Measurements from ENCODE around the gene DAPK2. TPM values are rescaled to one million over a fixed set of nuclear protein-coding genes. Genes with fewer than 3 reads are reported as not detected.

The DAPK2 gene
- total RNA-seq, 1 donor from 2014 or later = 2.0 TPM

DNA sequence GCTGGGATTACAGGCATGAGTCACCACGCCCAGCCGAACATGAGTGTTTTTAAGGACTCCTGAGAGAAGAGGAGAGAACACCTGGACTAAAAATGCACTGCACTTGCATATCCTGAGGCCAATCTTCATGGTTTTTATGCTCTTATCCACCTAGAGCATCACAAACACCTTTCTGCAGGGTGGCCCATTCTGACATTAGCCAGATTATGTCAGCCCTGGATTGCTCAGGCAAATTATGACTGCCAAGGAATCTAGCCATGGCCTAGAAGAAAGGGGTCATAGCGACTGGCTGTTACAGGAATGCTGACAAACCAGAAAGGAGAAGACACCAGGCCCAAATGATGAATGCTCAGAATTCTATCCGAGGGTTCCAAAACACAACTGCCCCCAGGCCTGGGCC is 171.7 kb downstream of the DAPK2 start:
- no peak for TF ChIP-seq CTCF (IDR thresholded peaks at IDR 0.05; ENCODE audit: unreplicated experiment)
- H3K9me3 Mint-ChIP-seq (ENCODE audit: low read depth) = no peaks in the 10 kb centered on the region
- H3K4me3 Mint-ChIP-seq (ENCODE audit: low read depth) = no peak overlapping the region
- peaks cover 8% of the 10 kb centered on the region for H3K27me3 Mint-ChIP-seq
- H3K4me1 Mint-ChIP-seq (ENCODE audit: low read depth) = no peaks in the 10 kb centered on the region
- H3K36me3 Mint-ChIP-seq (ENCODE audit: insufficient read depth) = no peaks in the 10 kb centered on the region
- no peak overlapping the region for H3K27ac Mint-ChIP-seq
- DNase-seq (ENCODE audit: low spot score, unreplicated experiment) = no peak

GRCh38 chr15:63872759-63873510 is 173.3 kb downstream of the DAPK2 start:
- H3K4me1 Mint-ChIP-seq (ENCODE audit: low read depth) = no peaks in the 10 kb centered on the region
- H3K9me3 Mint-ChIP-seq (ENCODE audit: low read depth) = no peaks in the 10 kb centered on the region
- H3K27me3 Mint-ChIP-seq = peaks cover 6% of the 10 kb centered on the region
- no peak overlapping the region for H3K4me3 Mint-ChIP-seq (ENCODE audit: low read depth)
- DNase-seq (ENCODE audit: low spot score, unreplicated experiment) = no peak
- no peak overlapping the region for H3K27ac Mint-ChIP-seq
- no peaks in the 10 kb centered on the region for H3K36me3 Mint-ChIP-seq (ENCODE audit: insufficient read depth)
- TF ChIP-seq CTCF (IDR thresholded peaks at IDR 0.05; ENCODE audit: unreplicated experiment) = no peak

DNA sequence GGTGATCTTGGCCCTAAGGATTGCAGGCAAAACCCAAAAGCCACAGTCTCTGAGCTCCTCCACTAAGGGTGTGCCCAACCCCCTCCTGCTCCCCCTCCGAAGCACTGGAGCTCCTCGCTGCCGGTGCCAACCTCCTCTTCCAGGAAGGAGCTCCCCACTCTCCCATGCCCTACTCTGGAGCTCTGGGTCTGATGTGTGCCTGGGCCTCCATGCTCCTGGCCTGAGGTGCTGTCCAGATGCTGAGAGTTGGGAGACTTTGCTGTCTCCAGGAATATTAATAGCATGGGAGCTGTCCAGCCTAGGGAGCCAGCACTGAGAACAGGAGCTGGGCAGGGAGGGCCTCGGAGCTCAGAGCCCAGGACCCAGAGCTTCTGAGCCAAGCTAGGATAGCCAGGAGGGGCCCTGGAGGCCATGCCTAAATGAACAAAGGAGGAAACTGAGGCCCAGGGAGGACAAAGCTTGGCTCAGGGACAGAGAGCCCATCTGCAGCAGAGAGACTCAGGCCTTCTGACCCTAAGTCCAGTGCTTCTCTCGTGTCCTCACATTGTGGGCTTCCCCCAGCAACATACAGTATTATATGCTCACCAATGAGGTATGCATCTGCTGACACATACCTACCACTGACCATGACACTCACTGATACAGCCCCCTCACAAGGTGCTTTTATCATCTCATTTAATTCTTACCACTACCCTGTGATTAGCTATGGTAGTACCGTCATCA is 175.6 kb downstream of the DAPK2 start:
- H3K4me1 Mint-ChIP-seq (ENCODE audit: low read depth) = no peaks in the 10 kb centered on the region
- peaks cover 8% of the 10 kb centered on the region for H3K27me3 Mint-ChIP-seq
- no peak overlapping the region for H3K4me3 Mint-ChIP-seq (ENCODE audit: low read depth)
- no peak overlapping the region for H3K27ac Mint-ChIP-seq
- TF ChIP-seq CTCF (IDR thresholded peaks at IDR 0.05; ENCODE audit: unreplicated experiment) = no peak
- H3K9me3 Mint-ChIP-seq (ENCODE audit: low read depth) = no peaks in the 10 kb centered on the region
- peak; percentile 66 for DNase-seq (ENCODE audit: low spot score, unreplicated experiment)
- H3K36me3 Mint-ChIP-seq (ENCODE audit: insufficient read depth) = no peaks in the 10 kb centered on the region

DNA sequence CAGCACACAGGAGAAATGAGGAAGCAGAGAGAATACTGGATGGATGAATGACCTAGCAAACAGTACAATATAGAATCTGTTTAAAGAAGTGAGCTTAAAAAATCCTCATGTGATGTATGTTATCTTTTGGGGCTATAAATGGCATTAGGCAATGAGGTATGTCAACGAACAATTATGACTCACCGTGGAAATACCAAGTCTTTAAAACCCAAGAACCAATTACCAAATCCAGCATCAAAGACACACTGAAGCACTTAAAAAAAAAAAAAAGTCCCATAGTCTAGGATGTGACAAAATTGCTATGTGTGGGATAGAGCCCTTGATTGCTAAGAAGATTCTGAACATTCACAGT is 176.3 kb downstream of the DAPK2 start:
- no peak overlapping the region for H3K27ac Mint-ChIP-seq
- H3K4me3 Mint-ChIP-seq (ENCODE audit: low read depth) = no peak overlapping the region
- no peak for DNase-seq (ENCODE audit: low spot score, unreplicated experiment)
- no peaks in the 10 kb centered on the region for H3K9me3 Mint-ChIP-seq (ENCODE audit: low read depth)
- H3K4me1 Mint-ChIP-seq (ENCODE audit: low read depth) = no peaks in the 10 kb centered on the region
- no peaks in the 10 kb centered on the region for H3K36me3 Mint-ChIP-seq (ENCODE audit: insufficient read depth)
- TF ChIP-seq CTCF (IDR thresholded peaks at IDR 0.05; ENCODE audit: unreplicated experiment) = no peak
- H3K27me3 Mint-ChIP-seq = peaks cover 8% of the 10 kb centered on the region

- H3K36me3 Mint-ChIP-seq (ENCODE audit: insufficient read depth) = no peaks in the 10 kb centered on the region
- no peak for TF ChIP-seq CTCF (IDR thresholded peaks at IDR 0.05; ENCODE audit: unreplicated experiment)
- H3K4me3 Mint-ChIP-seq (ENCODE audit: low read depth) = no peak overlapping the region
- no peak overlapping the region for H3K27ac Mint-ChIP-seq
- no peak for DNase-seq (ENCODE audit: low spot score, unreplicated experiment)
- no peaks in the 10 kb centered on the region for H3K4me1 Mint-ChIP-seq (ENCODE audit: low read depth)
- no peaks in the 10 kb centered on the region for H3K9me3 Mint-ChIP-seq (ENCODE audit: low read depth)
- H3K27me3 Mint-ChIP-seq = peaks cover 8% of the 10 kb centered on the region
Measured at GRCh38 chr15:63869371-63870042, 176.8 kb downstream of the DAPK2 start.

Data from progenitor cell of endocrine pancreas (in vitro differentiated cells).